ENCODE measurements around the gene HTD2.
"Not testable (repeated sequence)": the region's sequence is repeated elsewhere in the genome, so short reads cannot be mapped to it uniquely, and the experiment has no call there.

The HTD2 gene

GRCh38 chr3:58305882-58306711 lies at the start of gene HTD2, which contains the start of gene RPP14:
Gene HTD2, plus strand, starts transcription at chr3:58306520. Its CDS starts 11,094 bp downstream, at chr3:58317614.
Gene RPP14, plus strand, starts transcription at chr3:58306245. Its CDS starts 4,085 bp downstream, at chr3:58310330.
- DNase-seq (ENCODE audit: low read depth) = peak; percentile 98

GRCh38 chr3:58258392-58259055 lies 47.8 kb upstream of the HTD2 start:
- no peak for DNase-seq (ENCODE audit: low read depth)

- no peak for DNase-seq (ENCODE audit: low read depth)
Observed at GRCh38 chr3:58260261-58260731, 46.0 kb upstream of the HTD2 start.

- DNase-seq (ENCODE audit: low read depth) = no peak
Observed at GRCh38 chr3:58260733-58261132, 45.6 kb upstream of the HTD2 start.

- DNase-seq (ENCODE audit: low read depth) = no peak
Observed at GRCh38 chr3:58261954-58262666, 44.2 kb upstream of the HTD2 start.

- DNase-seq (ENCODE audit: low read depth) = no peak
Observed at GRCh38 chr3:58266577-58266976, 39.7 kb upstream of the HTD2 start.

GRCh38 chr3:58267543-58267942 lies 38.8 kb upstream of the HTD2 start:
- not testable (repeated sequence) for DNase-seq (ENCODE audit: low read depth)

GRCh38 chr3:58269356-58269755 lies 37.0 kb upstream of the HTD2 start:
- DNase-seq (ENCODE audit: low read depth) = no peak

- DNase-seq (ENCODE audit: low read depth) = no peak
Observed at GRCh38 chr3:58270485-58270884, 35.8 kb upstream of the HTD2 start.

- DNase-seq (ENCODE audit: low read depth) = no peak
Observed at GRCh38 chr3:58271901-58272501, 34.3 kb upstream of the HTD2 start.

GRCh38 chr3:58272891-58273290 lies 33.4 kb upstream of the HTD2 start:
- no peak for DNase-seq (ENCODE audit: low read depth)

- DNase-seq (ENCODE audit: low read depth) = not testable (repeated sequence)
Observed at GRCh38 chr3:58273362-58273761, 33.0 kb upstream of the HTD2 start.

- no peak for DNase-seq (ENCODE audit: low read depth)
Observed at GRCh38 chr3:58274027-58274614, 32.2 kb upstream of the HTD2 start.

GRCh38 chr3:58281069-58281468 lies 25.3 kb upstream of the HTD2 start:
- DNase-seq (ENCODE audit: low read depth) = no peak

GRCh38 chr3:58285334-58285733 lies 21.0 kb upstream of the HTD2 start:
- DNase-seq (ENCODE audit: low read depth) = no peak

GRCh38 chr3:58287354-58287753 lies 19.0 kb upstream of the HTD2 start:
- DNase-seq (ENCODE audit: low read depth) = no peak

GRCh38 chr3:58288011-58288728 lies 18.1 kb upstream of the HTD2 start:
- DNase-seq (ENCODE audit: low read depth) = no peak

- not testable (repeated sequence) for DNase-seq (ENCODE audit: low read depth)
Observed at GRCh38 chr3:58288964-58289613, 17.2 kb upstream of the HTD2 start.

- DNase-seq (ENCODE audit: low read depth) = not testable (repeated sequence)
Observed at GRCh38 chr3:58290446-58290845, 15.9 kb upstream of the HTD2 start.

GRCh38 chr3:58291671-58292338 lies 14.5 kb upstream of the HTD2 start:
- DNase-seq (ENCODE audit: low read depth) = no peak

All from stimulated activated CD8-positive, alpha-beta memory T cell treated with anti-CD3 and anti-CD28 coated beads, Interleukin-12 subunit alpha, Interleukin-12 subunit beta, amount 100 ng/mL, for 4 hours (primary cell).